SK-N-SH (cell line): ENCODE measurements around the gene RNF19B. TPM values are rescaled to one million over a fixed set of nuclear protein-coding genes. Genes with fewer than 3 reads are reported as not detected.

Source experiments
- CTCF ChIA-PET: fragments of 300-600, 350-600 bp; formaldehyde crosslinking; extraction: SDS; loops from one replicate; lab custom pipeline; 2021; lab: Yijun Ruan, JAX
- POLR2A ChIA-PET: fragments of 350-600 bp; sonication (Branson Sonifier 250); formaldehyde crosslinking; extraction: SDS; loops from one replicate; lab custom pipeline; 2020; ENCODE audit warnings: antibody characterized with exemption, inconsistent platforms; lab: Yijun Ruan, JAX
- DNase-seq: peaks from one replicate; pipeline ENCODE4 v3.0.0; 2012
- H2AFZ ChIP-seq: fragments of 200-600 bp; sonication (generic); 2 replicates; pipeline ENCODE4 v1.8.1; 2016; ENCODE audit warnings: antibody characterized with exemption, mild to moderate bottlenecking, low read depth
- H3F3A ChIP-seq: fragments of 200-600 bp; sonication (generic); replicated peaks from 2 replicates; pipeline ENCODE3; 2016; ENCODE audit warnings: antibody characterized with exemption, mild to moderate bottlenecking; ENCODE audit not compliant: insufficient read depth
- H3K27ac ChIP-seq, 2 experiments: fragments of 200-500 bp in 1 of 2; fragments of 200-600 bp in 1 of 2; sonication (Bioruptor generic) in 1 of 2; sonication (generic), shearing (Covaris generic) in 1 of 2; 2 replicates each; pipeline versions ENCODE4 v1.5.1 to v1.6.1; 2014 to 2016; ENCODE audit warnings: low read depth in 2 of 2, inconsistent platforms in 1 of 2, low read length in 1 of 2, mild to moderate bottlenecking in 1 of 2, mixed read lengths in 1 of 2
- H3K27me3 ChIP-seq: fragments of 200-600 bp; sonication (generic), shearing (Covaris generic); 2 replicates; pipeline ENCODE4 v1.6.1; 2016; ENCODE audit warnings: mixed run types; ENCODE audit not compliant: insufficient read depth
- H3K36me3 ChIP-seq, 2 experiments: fragments of 200-500 bp in 1 of 2; fragments of 200-600 bp in 1 of 2; sonication (Bioruptor generic) in 1 of 2; sonication (generic) in 1 of 2; replicated peaks in 1 of 2; 2 replicates each; pipeline versions ENCODE3 to v1.5.1; 2014 to 2016; ENCODE audit warnings: low read length in 1 of 2, mild to moderate bottlenecking in 1 of 2; ENCODE audit not compliant: insufficient read depth in 2 of 2, control insufficient read depth in 1 of 2
- H3K4me1 ChIP-seq, 2 experiments: fragments of 200-500 bp in 1 of 2; fragments of 200-600 bp in 1 of 2; sonication (Bioruptor generic) in 1 of 2; sonication (generic), shearing (Covaris generic) in 1 of 2; 2 replicates each; pipeline versions ENCODE4 v1.5.1 to v1.6.1; 2014 to 2016; ENCODE audit warnings: low read depth in 1 of 2, low read length in 1 of 2, mixed run types in 1 of 2; ENCODE audit not compliant: insufficient read depth in 2 of 2, control insufficient read depth in 1 of 2
- H3K4me2 ChIP-seq: fragments of 200-600 bp; sonication (generic), shearing (Covaris generic); 2 replicates; pipeline ENCODE4 v1.6.1; 2017; ENCODE audit warnings: mixed run types
- H3K4me3 ChIP-seq, 2 experiments: fragments of 200-500 bp in 1 of 2; fragments of 200-600 bp in 1 of 2; sonication (Bioruptor generic) in 1 of 2; sonication (generic), shearing (Covaris generic) in 1 of 2; 2 replicates each; pipeline versions ENCODE4 v1.5.1 to v1.8.1; 2014 to 2016; ENCODE audit warnings: low read depth in 2 of 2, inconsistent platforms in 1 of 2, low read length in 1 of 2, mild to moderate bottlenecking in 1 of 2, mixed read lengths in 1 of 2, moderate library complexity in 1 of 2
- H3K79me2 ChIP-seq: fragments of 200-600 bp; sonication (generic); 2 replicates; pipeline ENCODE4 v1.8.1; 2017; ENCODE audit warnings: mild to moderate bottlenecking; ENCODE audit not compliant: insufficient read depth
- H3K9ac ChIP-seq: fragments of 200-600 bp; sonication (generic); 2 replicates; pipeline ENCODE4 v1.6.1; 2017; ENCODE audit warnings: mixed run types
- H3K9me2 ChIP-seq: fragments of 200-600 bp; sonication (generic); 2 replicates; pipeline ENCODE4 v1.6.1; 2017; ENCODE audit warnings: mixed run types
- H3K9me3 ChIP-seq: fragments of 200-600 bp; sonication (generic); 2 replicates; pipeline ENCODE4 v1.6.1; 2017; ENCODE audit warnings: mixed run types, mild to moderate bottlenecking, moderate library complexity
- H4K20me1 ChIP-seq: fragments of 200-600 bp; sonication (generic); 2 replicates; pipeline ENCODE4 v1.6.1; 2017; ENCODE audit warnings: mild to moderate bottlenecking, mixed run types; ENCODE audit not compliant: insufficient read depth
- CHD2 ChIP-seq: fragments of 150-350 bp; IDR thresholded peaks from 2 replicates; pipeline ENCODE4 v1.6.1; 2018; ENCODE audit warnings: low read length; ENCODE audit not compliant: partially characterized antibody
- FOSL2 ChIP-seq: IDR thresholded peaks from 2 replicates; pipeline ENCODE4 v1.4.0; 2012; ENCODE audit warnings: low read depth, mild to moderate bottlenecking, moderate library complexity, borderline replicate concordance
- FOXJ3 ChIP-seq: sonication (generic); formaldehyde crosslinking; IDR thresholded peaks from 2 replicates; pipeline ENCODE4 v1.5.1; 2020; ENCODE audit warnings: mild to moderate bottlenecking, missing genetic modification reagents
- JUND ChIP-seq: IDR thresholded peaks from 2 replicates; pipeline ENCODE4 v1.4.0; 2012
- PBX3 ChIP-seq: IDR thresholded peaks from 2 replicates; pipeline ENCODE4; 2012
- REST ChIP-seq: IDR thresholded peaks from 2 replicates; pipeline ENCODE4 v1.6.1; 2012; ENCODE audit warnings: mild to moderate bottlenecking, low read depth, low read length, moderate library complexity
- SIN3A ChIP-seq: IDR thresholded peaks from 2 replicates; pipeline ENCODE4 v1.6.1; 2012; ENCODE audit warnings: low read depth, mild to moderate bottlenecking, low read length, moderate library complexity, borderline replicate concordance
- WGBS: methylation state at CpG from one replicate; pipeline ENCODE4 v1.1.6; 2017; ENCODE audit warnings: low lambda C conversion rate; 5-methylcytosine and 5-hydroxymethylcytosine counted together
- polyA plus RNA-seq, 3 experiments: library from polyadenylated mRNA; depleted of rRNA; stranded (reverse); fragments of >200 nt; gene quantifications; 2 replicates each; pipeline ENCODE4 v1.2.3, GENCODE V29; 2012
- TF ChIP-seq, protein P1 (sequence below): fragments of 200-600 bp; sonication (generic); IDR thresholded peaks from 2 replicates; pipeline ENCODE4 v1.6.1; 2017; ENCODE audit warnings: antibody characterized with exemption, mild to moderate bottlenecking, moderate library complexity

Gene RNF19B
- polyA plus RNA-seq, 1 of the 3 experiments (the other 2 are of a cell fraction), result 20.1 TPM

DNA sequence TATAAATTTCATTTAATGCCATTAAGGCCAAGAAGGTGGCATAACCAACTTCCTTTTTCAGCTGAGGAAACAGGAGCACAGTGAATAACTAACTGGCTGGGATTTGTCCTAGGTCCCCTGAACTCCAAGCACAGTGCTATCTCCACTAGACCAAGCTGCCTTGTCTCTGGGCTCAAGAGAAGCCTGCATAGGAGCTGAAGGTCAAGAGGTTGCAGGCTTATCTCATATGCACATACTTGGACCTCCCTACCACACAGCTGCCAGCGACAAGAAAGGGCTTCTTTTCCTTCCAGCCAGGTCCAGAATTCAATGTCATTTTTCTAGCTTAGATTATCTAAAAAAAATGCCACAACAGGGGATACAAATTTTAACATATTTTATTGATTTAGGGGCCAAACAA lies 45.0 kb upstream of the RNF19B start:
- TF ChIP-seq REST (no peak), PBX3 (no peak), FOXJ3 (no peak), SIN3A (no peak), CHD2 (no peak), JUND (no peak), FOSL2 (no peak)
- TF ChIP-seq, protein P1, sequence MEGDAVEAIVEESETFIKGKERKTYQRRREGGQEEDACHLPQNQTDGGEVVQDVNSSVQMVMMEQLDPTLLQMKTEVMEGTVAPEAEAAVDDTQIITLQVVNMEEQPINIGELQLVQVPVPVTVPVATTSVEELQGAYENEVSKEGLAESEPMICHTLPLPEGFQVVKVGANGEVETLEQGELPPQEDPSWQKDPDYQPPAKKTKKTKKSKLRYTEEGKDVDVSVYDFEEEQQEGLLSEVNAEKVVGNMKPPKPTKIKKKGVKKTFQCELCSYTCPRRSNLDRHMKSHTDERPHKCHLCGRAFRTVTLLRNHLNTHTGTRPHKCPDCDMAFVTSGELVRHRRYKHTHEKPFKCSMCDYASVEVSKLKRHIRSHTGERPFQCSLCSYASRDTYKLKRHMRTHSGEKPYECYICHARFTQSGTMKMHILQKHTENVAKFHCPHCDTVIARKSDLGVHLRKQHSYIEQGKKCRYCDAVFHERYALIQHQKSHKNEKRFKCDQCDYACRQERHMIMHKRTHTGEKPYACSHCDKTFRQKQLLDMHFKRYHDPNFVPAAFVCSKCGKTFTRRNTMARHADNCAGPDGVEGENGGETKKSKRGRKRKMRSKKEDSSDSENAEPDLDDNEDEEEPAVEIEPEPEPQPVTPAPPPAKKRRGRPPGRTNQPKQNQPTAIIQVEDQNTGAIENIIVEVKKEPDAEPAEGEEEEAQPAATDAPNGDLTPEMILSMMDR, result no peak
- 85% methylated on average over 1 of the region's 1 CpG for WGBS
- POLR2A ChIA-PET, result interaction anchor here (1.2 kb wide), 1 partner anchor 16 kb away, joined by 3 read pairs; no protein-coding TSS in a partner anchor
- CTCF ChIA-PET, result interaction anchor here (0.9 to 8.2 kb wide), 7 partner anchors 24 to 138 kb away, joined by 3 to 95 read pairs (median 3); partner anchors contain the start of gene RNF19B
- Histone ChIP-seq H3K4me2 (no peak overlapping the region), H3K4me3 (no peak overlapping the region), H3K9me3 (no peaks in the 10 kb centered on the region), H3K36me3 (peaks cover 35 to 42% of the 10 kb centered on the region in 2 experiments), H3K27me3 (no peaks in the 10 kb centered on the region), H3K9me2 (no peaks in the 10 kb centered on the region), H3K9ac (no peak overlapping the region), H2AFZ (no peak overlapping the region), H3F3A (peaks cover 9% of the 10 kb centered on the region), H3K4me1 (peaks cover 28 to 61% of the 10 kb centered on the region in 2 experiments), H3K79me2 (no peaks in the 10 kb centered on the region), H4K20me1 (no peaks in the 10 kb centered on the region; the same call in 1 of the 2 replicates), H3K27ac (peak overlapping the region in 1 of 2 experiments; percentile 67; a peak in 1 of 4 replicates)
- DNase-seq, result no peak
